ENCODE results near the gene RGSL1.
"Not testable (repeated sequence)": the region's sequence is repeated elsewhere in the genome, so short reads cannot be mapped to it uniquely, and the experiment has no call there.

- TF ChIP-seq, protein P1, sequence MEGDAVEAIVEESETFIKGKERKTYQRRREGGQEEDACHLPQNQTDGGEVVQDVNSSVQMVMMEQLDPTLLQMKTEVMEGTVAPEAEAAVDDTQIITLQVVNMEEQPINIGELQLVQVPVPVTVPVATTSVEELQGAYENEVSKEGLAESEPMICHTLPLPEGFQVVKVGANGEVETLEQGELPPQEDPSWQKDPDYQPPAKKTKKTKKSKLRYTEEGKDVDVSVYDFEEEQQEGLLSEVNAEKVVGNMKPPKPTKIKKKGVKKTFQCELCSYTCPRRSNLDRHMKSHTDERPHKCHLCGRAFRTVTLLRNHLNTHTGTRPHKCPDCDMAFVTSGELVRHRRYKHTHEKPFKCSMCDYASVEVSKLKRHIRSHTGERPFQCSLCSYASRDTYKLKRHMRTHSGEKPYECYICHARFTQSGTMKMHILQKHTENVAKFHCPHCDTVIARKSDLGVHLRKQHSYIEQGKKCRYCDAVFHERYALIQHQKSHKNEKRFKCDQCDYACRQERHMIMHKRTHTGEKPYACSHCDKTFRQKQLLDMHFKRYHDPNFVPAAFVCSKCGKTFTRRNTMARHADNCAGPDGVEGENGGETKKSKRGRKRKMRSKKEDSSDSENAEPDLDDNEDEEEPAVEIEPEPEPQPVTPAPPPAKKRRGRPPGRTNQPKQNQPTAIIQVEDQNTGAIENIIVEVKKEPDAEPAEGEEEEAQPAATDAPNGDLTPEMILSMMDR (IDR thresholded peaks at IDR 0.05; ENCODE audit: poor library complexity, severe bottlenecking) = not testable (repeated sequence)
- not testable (repeated sequence) for TF ChIP-seq POLR2AphosphoS5 (IDR thresholded peaks at IDR 0.05); EP300 (conservative IDR thresholded peaks at IDR 0.05; ENCODE audit: poor library complexity, severe bottlenecking); RAD21 (conservative IDR thresholded peaks at IDR 0.05); MXI1 (conservative IDR thresholded peaks at IDR 0.05; ENCODE audit: poor library complexity, severe bottlenecking); SMC3 (conservative IDR thresholded peaks at IDR 0.05; ENCODE audit: poor library complexity); EZH2 (IDR thresholded peaks at IDR 0.05; ENCODE audit: borderline replicate concordance, insufficient read depth, low read length, poor library complexity, severe bottlenecking)
- TF ChIP-seq, protein P2, sequence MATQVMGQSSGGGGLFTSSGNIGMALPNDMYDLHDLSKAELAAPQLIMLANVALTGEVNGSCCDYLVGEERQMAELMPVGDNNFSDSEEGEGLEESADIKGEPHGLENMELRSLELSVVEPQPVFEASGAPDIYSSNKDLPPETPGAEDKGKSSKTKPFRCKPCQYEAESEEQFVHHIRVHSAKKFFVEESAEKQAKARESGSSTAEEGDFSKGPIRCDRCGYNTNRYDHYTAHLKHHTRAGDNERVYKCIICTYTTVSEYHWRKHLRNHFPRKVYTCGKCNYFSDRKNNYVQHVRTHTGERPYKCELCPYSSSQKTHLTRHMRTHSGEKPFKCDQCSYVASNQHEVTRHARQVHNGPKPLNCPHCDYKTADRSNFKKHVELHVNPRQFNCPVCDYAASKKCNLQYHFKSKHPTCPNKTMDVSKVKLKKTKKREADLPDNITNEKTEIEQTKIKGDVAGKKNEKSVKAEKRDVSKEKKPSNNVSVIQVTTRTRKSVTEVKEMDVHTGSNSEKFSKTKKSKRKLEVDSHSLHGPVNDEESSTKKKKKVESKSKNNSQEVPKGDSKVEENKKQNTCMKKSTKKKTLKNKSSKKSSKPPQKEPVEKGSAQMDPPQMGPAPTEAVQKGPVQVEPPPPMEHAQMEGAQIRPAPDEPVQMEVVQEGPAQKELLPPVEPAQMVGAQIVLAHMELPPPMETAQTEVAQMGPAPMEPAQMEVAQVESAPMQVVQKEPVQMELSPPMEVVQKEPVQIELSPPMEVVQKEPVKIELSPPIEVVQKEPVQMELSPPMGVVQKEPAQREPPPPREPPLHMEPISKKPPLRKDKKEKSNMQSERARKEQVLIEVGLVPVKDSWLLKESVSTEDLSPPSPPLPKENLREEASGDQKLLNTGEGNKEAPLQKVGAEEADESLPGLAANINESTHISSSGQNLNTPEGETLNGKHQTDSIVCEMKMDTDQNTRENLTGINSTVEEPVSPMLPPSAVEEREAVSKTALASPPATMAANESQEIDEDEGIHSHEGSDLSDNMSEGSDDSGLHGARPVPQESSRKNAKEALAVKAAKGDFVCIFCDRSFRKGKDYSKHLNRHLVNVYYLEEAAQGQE (IDR thresholded peaks at IDR 0.05; ENCODE audit: borderline replicate concordance) = not testable (repeated sequence)
Observed at GRCh38 chr1:182447124-182447523, 2.8 kb upstream of the RGSL1 start.

All from neural cell (in vitro differentiated cells).